WTC11 (cell line): Measurements from ENCODE around the gene DKC1. TPM values are rescaled to one million over a fixed set of nuclear protein-coding genes. Genes with fewer than 3 reads are reported as not detected.

ENCODE experiments used
- ATAC-seq: fragments of 200-7000 bp; cut with Tn5 transposase; 2 replicates; pipeline ENCODE4 v1.10.0; 2021; ENCODE audit warnings: mild to moderate bottlenecking, moderate library complexity
- CTCF ChIA-PET: fragments of 300-600 bp; sonication (Branson Sonifier 250); formaldehyde crosslinking; loops from one replicate; lab custom pipeline; 2021; ENCODE audit warnings: antibody characterized with exemption; lab: Charles Lee
- POLR2A ChIA-PET: fragments of 350-600 bp; sonication (Branson Sonifier 250); formaldehyde crosslinking; loops from one replicate; lab custom pipeline; 2021; ENCODE audit warnings: antibody characterized with exemption; lab: Charles Lee
- DNase-seq: peaks from one replicate; pipeline ENCODE4 v3.0.0; 2021; ENCODE audit warnings: low spot score
- H3K27ac Mint-ChIP-seq: 2 replicates; pipeline ENCODE4 v1.8.0; 2021; ENCODE audit warnings: mixed read lengths
- H3K27me3 Mint-ChIP-seq: 2 replicates; pipeline ENCODE4 v1.8.0; 2021; ENCODE audit warnings: low read depth, mild to moderate bottlenecking, moderate library complexity, mixed read lengths
- H3K36me3 Mint-ChIP-seq: 2 replicates; pipeline ENCODE4 v1.8.0; 2021; ENCODE audit warnings: mixed read lengths
- H3K4me1 Mint-ChIP-seq: 2 replicates; pipeline ENCODE4 v1.8.0; 2022; ENCODE audit warnings: mixed read lengths
- H3K4me3 Mint-ChIP-seq: 2 replicates; pipeline ENCODE4 v1.8.0; 2021; ENCODE audit warnings: mild to moderate bottlenecking, moderate library complexity, mixed read lengths
- H3K9me3 Mint-ChIP-seq: 2 replicates; pipeline ENCODE4 v1.8.0; 2021; ENCODE audit warnings: mixed read lengths
- ESRRA ChIP-seq: sonication (generic); formaldehyde crosslinking; IDR thresholded peaks from 2 replicates; pipeline ENCODE4 v1.8.1; 2022; ENCODE audit warnings: mild to moderate bottlenecking, missing genetic modification reagents, borderline replicate concordance
- GABPB1 ChIP-seq: sonication (generic); formaldehyde crosslinking; IDR thresholded peaks from 2 replicates; pipeline ENCODE4 v1.8.1; 2023; ENCODE audit warnings: mild to moderate bottlenecking, missing genetic modification reagents
- JAZF1 ChIP-seq: fragments of 250-450 bp; sonication (Bioruptor Pico); IDR thresholded peaks from 2 replicates; pipeline ENCODE4 v1.9.0; 2021; ENCODE audit warnings: moderate library complexity, mild to moderate bottlenecking, inconsistent platforms
- NFE2L1 ChIP-seq: sonication (generic); formaldehyde crosslinking; IDR thresholded peaks from 2 replicates; pipeline ENCODE4 v1.8.1; 2023; ENCODE audit warnings: missing genetic modification reagents
- NR2C2 ChIP-seq: sonication (generic); formaldehyde crosslinking; IDR thresholded peaks from 2 replicates; pipeline ENCODE4 v1.8.0; 2022; ENCODE audit warnings: mild to moderate bottlenecking, missing genetic modification reagents
- RELA ChIP-seq: sonication (generic); formaldehyde crosslinking; IDR thresholded peaks from 2 replicates; pipeline ENCODE4 v1.8.1; 2022; ENCODE audit warnings: missing genetic modification reagents, mild to moderate bottlenecking, borderline replicate concordance
- TEAD4 ChIP-seq: sonication (generic); formaldehyde crosslinking; IDR thresholded peaks from 2 replicates; pipeline ENCODE4 v1.8.0; 2022; ENCODE audit warnings: mild to moderate bottlenecking, missing genetic modification reagents
- ZNF138 ChIP-seq: sonication (generic); formaldehyde crosslinking; conservative IDR thresholded peaks from 2 replicates; pipeline ENCODE4 v1.8.1; 2022; ENCODE audit warnings: mild to moderate bottlenecking, moderate library complexity, missing genetic modification reagents
- ZNF263 ChIP-seq: sonication (generic); formaldehyde crosslinking; IDR thresholded peaks from 2 replicates; pipeline ENCODE4 v1.8.1; 2022; ENCODE audit warnings: low read depth, mild to moderate bottlenecking, moderate library complexity, missing genetic modification reagents
- ZNF396 ChIP-seq: fragments of 250-450 bp; sonication (Bioruptor Pico); IDR thresholded peaks from 2 replicates; pipeline ENCODE4 v1.8.0; 2021; ENCODE audit warnings: mild to moderate bottlenecking, moderate library complexity, borderline replicate concordance
- total RNA-seq: library from RNA; stranded (reverse); gene quantifications from 3 replicates; pipeline ENCODE4 v1.2.3, GENCODE V29; 2021
- TF ChIP-seq, protein P1 (sequence below): sonication (generic); formaldehyde crosslinking; IDR thresholded peaks from 2 replicates; pipeline ENCODE4 v1.8.0; 2023; ENCODE audit warnings: missing genetic modification reagents
- TF ChIP-seq, protein P2 (sequence below): sonication (generic); formaldehyde crosslinking; IDR thresholded peaks from 2 replicates; pipeline ENCODE4 v1.8.1; 2022; ENCODE audit warnings: missing genetic modification reagents, borderline replicate concordance
- TF ChIP-seq, protein P3 (sequence below): sonication (generic); formaldehyde crosslinking; IDR thresholded peaks from 2 replicates; pipeline ENCODE4 v1.8.1; 2022; ENCODE audit warnings: mild to moderate bottlenecking, moderate library complexity, missing genetic modification reagents
- TF ChIP-seq, protein P4 (sequence below): fragments of 200-600 bp; IDR thresholded peaks from 2 replicates; pipeline ENCODE4 v1.8.0; 2022; ENCODE audit warnings: antibody characterized with exemption
- TF ChIP-seq, protein P5 (sequence below): sonication (generic); formaldehyde crosslinking; conservative IDR thresholded peaks from 2 replicates; pipeline ENCODE4 v1.8.1; 2022; ENCODE audit warnings: mild to moderate bottlenecking, missing genetic modification reagents
- TF ChIP-seq, protein P6 (sequence below): sonication (generic); formaldehyde crosslinking; IDR thresholded peaks from 2 replicates; pipeline ENCODE4 v1.8.1; 2023; ENCODE audit warnings: mild to moderate bottlenecking, missing genetic modification reagents, moderate library complexity
- TF ChIP-seq, protein P7 (sequence below): sonication (generic); formaldehyde crosslinking; IDR thresholded peaks from 2 replicates; pipeline ENCODE4 v1.8.1; 2022; ENCODE audit warnings: low read depth, mild to moderate bottlenecking, moderate library complexity, missing genetic modification reagents, borderline replicate concordance
- TF ChIP-seq, protein P8 (sequence below): sonication (generic); formaldehyde crosslinking; IDR thresholded peaks from 2 replicates; pipeline ENCODE4 v1.8.0; 2022; ENCODE audit warnings: missing genetic modification reagents

DKC1 gene
- total RNA-seq, 1 experiment from 2014 or later: 123 TPM

DNA sequence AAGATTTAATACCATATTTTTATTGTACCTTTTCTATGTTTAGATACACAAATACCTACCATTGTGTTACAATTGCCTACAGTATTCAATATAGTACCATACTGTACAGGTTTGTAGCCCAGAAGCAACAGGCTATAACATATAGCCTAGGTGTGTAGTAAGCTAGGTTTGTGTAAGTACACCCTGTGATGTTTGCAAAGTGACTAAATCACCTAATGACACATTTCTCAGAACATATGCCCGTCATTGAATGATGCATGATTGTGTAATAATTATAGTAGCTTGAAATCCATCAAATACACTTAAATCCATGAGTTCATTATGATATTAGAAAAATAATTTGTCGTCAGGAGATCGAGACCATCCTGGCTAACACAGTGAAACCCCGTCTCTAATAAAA lies 42.6 kb upstream of the DKC1 start (continued):
- TF ChIP-seq GABPB1 (CRISPR knock-in tag) (no peak), ZNF138 (CRISPR knock-in tag) (no peak), NFE2L1 (CRISPR knock-in tag) (no peak), TEAD4 (no peak), NR2C2 (CRISPR knock-in tag) (no peak)
- TF ChIP-seq, protein P1, sequence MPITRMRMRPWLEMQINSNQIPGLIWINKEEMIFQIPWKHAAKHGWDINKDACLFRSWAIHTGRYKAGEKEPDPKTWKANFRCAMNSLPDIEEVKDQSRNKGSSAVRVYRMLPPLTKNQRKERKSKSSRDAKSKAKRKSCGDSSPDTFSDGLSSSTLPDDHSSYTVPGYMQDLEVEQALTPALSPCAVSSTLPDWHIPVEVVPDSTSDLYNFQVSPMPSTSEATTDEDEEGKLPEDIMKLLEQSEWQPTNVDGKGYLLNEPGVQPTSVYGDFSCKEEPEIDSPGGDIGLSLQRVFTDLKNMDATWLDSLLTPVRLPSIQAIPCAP: no peak
- TF ChIP-seq, protein P2, sequence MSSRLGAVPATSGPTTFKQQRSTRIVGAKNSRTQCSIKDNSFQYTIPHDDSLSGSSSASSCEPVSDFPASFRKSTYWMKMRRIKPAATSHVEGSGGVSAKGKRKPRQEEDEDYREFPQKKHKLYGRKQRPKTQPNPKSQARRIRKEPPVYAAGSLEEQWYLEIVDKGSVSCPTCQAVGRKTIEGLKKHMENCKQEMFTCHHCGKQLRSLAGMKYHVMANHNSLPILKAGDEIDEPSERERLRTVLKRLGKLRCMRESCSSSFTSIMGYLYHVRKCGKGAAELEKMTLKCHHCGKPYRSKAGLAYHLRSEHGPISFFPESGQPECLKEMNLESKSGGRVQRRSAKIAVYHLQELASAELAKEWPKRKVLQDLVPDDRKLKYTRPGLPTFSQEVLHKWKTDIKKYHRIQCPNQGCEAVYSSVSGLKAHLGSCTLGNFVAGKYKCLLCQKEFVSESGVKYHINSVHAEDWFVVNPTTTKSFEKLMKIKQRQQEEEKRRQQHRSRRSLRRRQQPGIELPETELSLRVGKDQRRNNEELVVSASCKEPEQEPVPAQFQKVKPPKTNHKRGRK (CRISPR knock-in tag): no peak

DNA sequence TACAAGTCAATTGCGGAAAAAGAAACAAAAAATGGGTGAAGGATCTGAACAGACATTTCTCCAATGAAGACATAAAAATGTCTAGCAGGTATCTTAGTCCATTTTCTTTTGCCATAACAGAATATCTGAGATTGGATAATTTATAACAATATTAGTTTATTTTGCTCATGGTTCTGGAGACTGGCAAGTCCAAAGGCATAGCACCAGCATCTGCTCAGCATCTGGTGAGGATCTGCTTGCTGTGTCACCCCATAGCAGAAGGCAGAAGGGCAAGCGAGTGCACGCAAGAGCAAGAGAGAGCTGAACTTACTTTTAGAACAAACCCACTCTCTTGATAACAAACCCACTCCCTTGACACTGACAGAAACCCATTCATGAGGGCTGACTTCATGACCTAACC lies 41.5 kb upstream of the DKC1 start:
- Mint-ChIP-seq H3K9me3 (peaks cover 14% of the 10 kb centered on the region), H3K36me3 (no peaks in the 10 kb centered on the region), H3K27ac (no peak overlapping the region), H3K27me3 (no peaks in the 10 kb centered on the region; the same call in none of the 2 replicates), H3K4me3 (no peak overlapping the region), H3K4me1 (peaks cover 8% of the 10 kb centered on the region; the same call in 1 of the 2 replicates)
- DNase-seq: no peak
- TF ChIP-seq, protein P3, sequence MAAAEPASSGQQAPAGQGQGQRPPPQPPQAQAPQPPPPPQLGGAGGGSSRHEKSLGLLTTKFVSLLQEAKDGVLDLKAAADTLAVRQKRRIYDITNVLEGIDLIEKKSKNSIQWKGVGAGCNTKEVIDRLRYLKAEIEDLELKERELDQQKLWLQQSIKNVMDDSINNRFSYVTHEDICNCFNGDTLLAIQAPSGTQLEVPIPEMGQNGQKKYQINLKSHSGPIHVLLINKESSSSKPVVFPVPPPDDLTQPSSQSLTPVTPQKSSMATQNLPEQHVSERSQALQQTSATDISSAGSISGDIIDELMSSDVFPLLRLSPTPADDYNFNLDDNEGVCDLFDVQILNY (CRISPR knock-in tag): no peak
- TF ChIP-seq ZNF263: no peak
- no peak for TF ChIP-seq ZNF396 (CRISPR knock-in tag)
- TF ChIP-seq, protein P4, sequence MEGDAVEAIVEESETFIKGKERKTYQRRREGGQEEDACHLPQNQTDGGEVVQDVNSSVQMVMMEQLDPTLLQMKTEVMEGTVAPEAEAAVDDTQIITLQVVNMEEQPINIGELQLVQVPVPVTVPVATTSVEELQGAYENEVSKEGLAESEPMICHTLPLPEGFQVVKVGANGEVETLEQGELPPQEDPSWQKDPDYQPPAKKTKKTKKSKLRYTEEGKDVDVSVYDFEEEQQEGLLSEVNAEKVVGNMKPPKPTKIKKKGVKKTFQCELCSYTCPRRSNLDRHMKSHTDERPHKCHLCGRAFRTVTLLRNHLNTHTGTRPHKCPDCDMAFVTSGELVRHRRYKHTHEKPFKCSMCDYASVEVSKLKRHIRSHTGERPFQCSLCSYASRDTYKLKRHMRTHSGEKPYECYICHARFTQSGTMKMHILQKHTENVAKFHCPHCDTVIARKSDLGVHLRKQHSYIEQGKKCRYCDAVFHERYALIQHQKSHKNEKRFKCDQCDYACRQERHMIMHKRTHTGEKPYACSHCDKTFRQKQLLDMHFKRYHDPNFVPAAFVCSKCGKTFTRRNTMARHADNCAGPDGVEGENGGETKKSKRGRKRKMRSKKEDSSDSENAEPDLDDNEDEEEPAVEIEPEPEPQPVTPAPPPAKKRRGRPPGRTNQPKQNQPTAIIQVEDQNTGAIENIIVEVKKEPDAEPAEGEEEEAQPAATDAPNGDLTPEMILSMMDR: no peak
- no peak for TF ChIP-seq RELA (CRISPR knock-in tag)
- TF ChIP-seq ESRRA (CRISPR knock-in tag): no peak
- TF ChIP-seq, protein P5, sequence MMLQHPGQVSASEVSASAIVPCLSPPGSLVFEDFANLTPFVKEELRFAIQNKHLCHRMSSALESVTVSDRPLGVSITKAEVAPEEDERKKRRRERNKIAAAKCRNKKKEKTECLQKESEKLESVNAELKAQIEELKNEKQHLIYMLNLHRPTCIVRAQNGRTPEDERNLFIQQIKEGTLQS (CRISPR knock-in tag): no peak
- TF ChIP-seq, protein P6, sequence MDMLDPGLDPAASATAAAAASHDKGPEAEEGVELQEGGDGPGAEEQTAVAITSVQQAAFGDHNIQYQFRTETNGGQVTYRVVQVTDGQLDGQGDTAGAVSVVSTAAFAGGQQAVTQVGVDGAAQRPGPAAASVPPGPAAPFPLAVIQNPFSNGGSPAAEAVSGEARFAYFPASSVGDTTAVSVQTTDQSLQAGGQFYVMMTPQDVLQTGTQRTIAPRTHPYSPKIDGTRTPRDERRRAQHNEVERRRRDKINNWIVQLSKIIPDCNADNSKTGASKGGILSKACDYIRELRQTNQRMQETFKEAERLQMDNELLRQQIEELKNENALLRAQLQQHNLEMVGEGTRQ: no peak
- ChIA-PET POLR2A (no interaction called here), CTCF (no interaction called here)
- no peak for ATAC-seq

DNA sequence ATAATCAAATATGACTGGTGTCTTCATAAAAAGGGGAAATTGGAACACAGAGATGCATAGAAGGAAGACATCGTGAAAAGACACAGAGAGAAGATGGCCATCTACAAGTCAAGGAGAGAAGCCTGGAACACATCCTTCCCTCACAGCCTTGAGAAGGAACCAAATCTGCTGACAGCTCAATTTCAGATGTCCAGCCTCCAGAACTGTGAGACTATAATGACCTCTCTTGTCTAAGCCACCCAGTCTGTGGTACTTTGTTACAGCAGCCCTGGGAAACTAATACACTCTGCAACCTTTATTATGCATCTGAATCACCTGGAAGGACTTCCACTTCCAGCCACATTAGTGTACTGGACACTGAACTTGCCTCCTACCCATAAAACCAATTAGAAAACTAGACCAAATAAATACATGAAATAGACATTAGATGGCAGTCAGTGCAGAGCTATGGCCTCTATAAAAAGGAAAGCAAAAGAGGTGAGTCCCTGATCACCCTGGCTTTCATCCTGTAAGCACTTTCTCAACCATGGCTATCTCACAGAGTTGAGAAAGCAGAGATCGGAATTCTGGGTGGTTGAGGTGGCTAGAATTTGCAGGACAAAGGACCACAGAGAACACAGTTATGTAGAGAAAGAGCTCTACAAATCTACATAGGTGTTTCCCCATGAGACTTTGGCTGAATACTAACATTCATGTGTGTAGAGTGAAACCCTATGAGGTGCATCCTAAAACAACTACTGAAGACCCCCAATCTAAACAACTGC lies 37.5 kb upstream of the DKC1 start:
- TF ChIP-seq, protein P4: no peak
- TF ChIP-seq, protein P7, sequence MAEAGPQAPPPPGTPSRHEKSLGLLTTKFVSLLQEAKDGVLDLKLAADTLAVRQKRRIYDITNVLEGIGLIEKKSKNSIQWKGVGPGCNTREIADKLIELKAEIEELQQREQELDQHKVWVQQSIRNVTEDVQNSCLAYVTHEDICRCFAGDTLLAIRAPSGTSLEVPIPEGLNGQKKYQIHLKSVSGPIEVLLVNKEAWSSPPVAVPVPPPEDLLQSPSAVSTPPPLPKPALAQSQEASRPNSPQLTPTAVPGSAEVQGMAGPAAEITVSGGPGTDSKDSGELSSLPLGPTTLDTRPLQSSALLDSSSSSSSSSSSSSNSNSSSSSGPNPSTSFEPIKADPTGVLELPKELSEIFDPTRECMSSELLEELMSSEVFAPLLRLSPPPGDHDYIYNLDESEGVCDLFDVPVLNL (CRISPR knock-in tag): no peak
- TF ChIP-seq, protein P8, sequence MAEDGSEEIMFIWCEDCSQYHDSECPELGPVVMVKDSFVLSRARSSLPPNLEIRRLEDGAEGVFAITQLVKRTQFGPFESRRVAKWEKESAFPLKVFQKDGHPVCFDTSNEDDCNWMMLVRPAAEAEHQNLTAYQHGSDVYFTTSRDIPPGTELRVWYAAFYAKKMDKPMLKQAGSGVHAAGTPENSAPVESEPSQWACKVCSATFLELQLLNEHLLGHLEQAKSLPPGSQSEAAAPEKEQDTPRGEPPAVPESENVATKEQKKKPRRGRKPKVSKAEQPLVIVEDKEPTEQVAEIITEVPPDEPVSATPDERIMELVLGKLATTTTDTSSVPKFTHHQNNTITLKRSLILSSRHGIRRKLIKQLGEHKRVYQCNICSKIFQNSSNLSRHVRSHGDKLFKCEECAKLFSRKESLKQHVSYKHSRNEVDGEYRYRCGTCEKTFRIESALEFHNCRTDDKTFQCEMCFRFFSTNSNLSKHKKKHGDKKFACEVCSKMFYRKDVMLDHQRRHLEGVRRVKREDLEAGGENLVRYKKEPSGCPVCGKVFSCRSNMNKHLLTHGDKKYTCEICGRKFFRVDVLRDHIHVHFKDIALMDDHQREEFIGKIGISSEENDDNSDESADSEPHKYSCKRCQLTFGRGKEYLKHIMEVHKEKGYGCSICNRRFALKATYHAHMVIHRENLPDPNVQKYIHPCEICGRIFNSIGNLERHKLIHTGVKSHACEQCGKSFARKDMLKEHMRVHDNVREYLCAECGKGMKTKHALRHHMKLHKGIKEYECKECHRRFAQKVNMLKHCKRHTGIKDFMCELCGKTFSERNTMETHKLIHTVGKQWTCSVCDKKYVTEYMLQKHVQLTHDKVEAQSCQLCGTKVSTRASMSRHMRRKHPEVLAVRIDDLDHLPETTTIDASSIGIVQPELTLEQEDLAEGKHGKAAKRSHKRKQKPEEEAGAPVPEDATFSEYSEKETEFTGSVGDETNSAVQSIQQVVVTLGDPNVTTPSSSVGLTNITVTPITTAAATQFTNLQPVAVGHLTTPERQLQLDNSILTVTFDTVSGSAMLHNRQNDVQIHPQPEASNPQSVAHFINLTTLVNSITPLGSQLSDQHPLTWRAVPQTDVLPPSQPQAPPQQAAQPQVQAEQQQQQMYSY (CRISPR knock-in tag): no peak
- TF ChIP-seq TEAD4: no peak
- TF ChIP-seq JAZF1: no peak
- TF ChIP-seq ESRRA (CRISPR knock-in tag): no peak
- Mint-ChIP-seq H3K27me3 (no peaks in the 10 kb centered on the region; the same call in 1 of the 2 replicates), H3K4me1 (no peaks in the 10 kb centered on the region), H3K36me3 (no peaks in the 10 kb centered on the region), H3K9me3 (peaks cover 14% of the 10 kb centered on the region), H3K27ac (no peak overlapping the region), H3K4me3 (no peak overlapping the region)
- ChIA-PET POLR2A (no interaction called here), CTCF (interaction anchor here (1.3 kb wide), 1 partner anchor 23 kb away, joined by 7 read pairs; no protein-coding TSS in a partner anchor)
- ATAC-seq (no peak), DNase-seq (no peak)
